ENCODE data around the gene ZBTB39.
"Not testable (repeated sequence)": the region's sequence is repeated elsewhere in the genome, so short reads cannot be mapped to it uniquely, and the experiment has no call there.

Gene ZBTB39

GRCh38 chr12:56983386-56983785, 23.0 kb downstream of the ZBTB39 start:
- no peak overlapping the region for H3K4me3 ChIP-seq (ENCODE audit: low read length, poor library complexity, severe bottlenecking)
- no peaks in the 10 kb centered on the region for H4K20me1 ChIP-seq (ENCODE audit: insufficient read depth, low read length, poor library complexity, severe bottlenecking)
- no peaks in the 10 kb centered on the region for H3K9me2 ChIP-seq (replicated peaks; ENCODE audit: low read depth, low read length)
- H3K36me3 ChIP-seq (ENCODE audit: insufficient read depth, low read length) = no peaks in the 10 kb centered on the region
- H3K4me1 ChIP-seq (ENCODE audit: insufficient read depth, low read length, poor library complexity, severe bottlenecking) = peaks cover 4% of the 10 kb centered on the region
- no peak overlapping the region for H3K9ac ChIP-seq (ENCODE audit: low read depth, low read length, poor library complexity, severe bottlenecking)
- no peak for TF ChIP-seq EZH2phosphoT487 (IDR thresholded peaks at IDR 0.05; ENCODE audit: borderline replicate concordance)
- no peaks in the 10 kb centered on the region for H3K27me3 ChIP-seq (ENCODE audit: insufficient read depth, low read length, poor library complexity, severe bottlenecking)
- H3K79me2 ChIP-seq (ENCODE audit: insufficient read depth, low read length) = no peaks in the 10 kb centered on the region
- H2AFZ ChIP-seq (ENCODE audit: low read length) = no peak overlapping the region
- H3F3A ChIP-seq (ENCODE audit: low read depth) = no peaks in the 10 kb centered on the region
- H3K9me3 ChIP-seq (ENCODE audit: insufficient read depth, low read depth, low read length) = no peaks in the 10 kb centered on the region
- no peak overlapping the region for H3K4me2 ChIP-seq (ENCODE audit: low read depth, low read length, poor library complexity, severe bottlenecking)

- H4K20me1 ChIP-seq (ENCODE audit: insufficient read depth, low read length, poor library complexity, severe bottlenecking); H3K9me2 ChIP-seq (replicated peaks; ENCODE audit: low read depth, low read length); H3K4me2 ChIP-seq (ENCODE audit: low read depth, low read length, poor library complexity, severe bottlenecking); H3K36me3 ChIP-seq (ENCODE audit: insufficient read depth, low read length); H3K4me3 ChIP-seq (ENCODE audit: low read length, poor library complexity, severe bottlenecking); H3K9me3 ChIP-seq (ENCODE audit: insufficient read depth, low read depth, low read length); H2AFZ ChIP-seq (ENCODE audit: low read length); H3K79me2 ChIP-seq (ENCODE audit: insufficient read depth, low read length); H3K27me3 ChIP-seq (ENCODE audit: insufficient read depth, low read length, poor library complexity, severe bottlenecking); H3K9ac ChIP-seq (ENCODE audit: low read depth, low read length, poor library complexity, severe bottlenecking); H3F3A ChIP-seq (ENCODE audit: low read depth); H3K4me1 ChIP-seq (ENCODE audit: insufficient read depth, low read length, poor library complexity, severe bottlenecking): not testable (repeated sequence)
Measured at GRCh38 chr12:56982578-56983236, 23.6 kb downstream of the ZBTB39 start.

- no peaks in the 10 kb centered on the region for H3K9me3 ChIP-seq (ENCODE audit: insufficient read depth, low read depth, low read length)
- no peak overlapping the region for H3K9ac ChIP-seq (ENCODE audit: low read depth, low read length, poor library complexity, severe bottlenecking)
- no peaks in the 10 kb centered on the region for H4K20me1 ChIP-seq (ENCODE audit: insufficient read depth, low read length, poor library complexity, severe bottlenecking)
- H3K4me3 ChIP-seq (ENCODE audit: low read length, poor library complexity, severe bottlenecking) = no peak overlapping the region
- H3K36me3 ChIP-seq (ENCODE audit: insufficient read depth, low read length) = no peaks in the 10 kb centered on the region
- no peaks in the 10 kb centered on the region for H3F3A ChIP-seq (ENCODE audit: low read depth)
- no peak overlapping the region for H2AFZ ChIP-seq (ENCODE audit: low read length)
- H3K4me2 ChIP-seq (ENCODE audit: low read depth, low read length, poor library complexity, severe bottlenecking) = no peak overlapping the region
- H3K79me2 ChIP-seq (ENCODE audit: insufficient read depth, low read length) = no peaks in the 10 kb centered on the region
- no peaks in the 10 kb centered on the region for H3K9me2 ChIP-seq (replicated peaks; ENCODE audit: low read depth, low read length)
- TF ChIP-seq CTCF (conservative IDR thresholded peaks at IDR 0.05; ENCODE audit: low read length) (no peak), EZH2phosphoT487 (IDR thresholded peaks at IDR 0.05; ENCODE audit: borderline replicate concordance) (no peak)
- no peaks in the 10 kb centered on the region for H3K27me3 ChIP-seq (ENCODE audit: insufficient read depth, low read length, poor library complexity, severe bottlenecking)
- H3K4me1 ChIP-seq (ENCODE audit: insufficient read depth, low read length, poor library complexity, severe bottlenecking) = no peaks in the 10 kb centered on the region
Measured at GRCh38 chr12:56980941-56981530, 25.3 kb downstream of the ZBTB39 start.

- Histone ChIP-seq H3F3A (ENCODE audit: low read depth) (no peaks in the 10 kb centered on the region), H3K9ac (ENCODE audit: low read depth, low read length, poor library complexity, severe bottlenecking) (no peak overlapping the region), H3K9me3 (ENCODE audit: insufficient read depth, low read depth, low read length) (no peaks in the 10 kb centered on the region), H3K4me2 (ENCODE audit: low read depth, low read length, poor library complexity, severe bottlenecking) (no peak overlapping the region), H2AFZ (ENCODE audit: low read length) (no peak overlapping the region), H3K79me2 (ENCODE audit: insufficient read depth, low read length) (no peaks in the 10 kb centered on the region), H3K36me3 (ENCODE audit: insufficient read depth, low read length) (no peaks in the 10 kb centered on the region), H3K9me2 (replicated peaks; ENCODE audit: low read depth, low read length) (no peaks in the 10 kb centered on the region), H3K4me1 (ENCODE audit: insufficient read depth, low read length, poor library complexity, severe bottlenecking) (no peaks in the 10 kb centered on the region), H4K20me1 (ENCODE audit: insufficient read depth, low read length, poor library complexity, severe bottlenecking) (no peaks in the 10 kb centered on the region), H3K4me3 (ENCODE audit: low read length, poor library complexity, severe bottlenecking) (no peak overlapping the region), H3K27me3 (ENCODE audit: insufficient read depth, low read length, poor library complexity, severe bottlenecking) (no peaks in the 10 kb centered on the region)
- TF ChIP-seq CTCF (conservative IDR thresholded peaks at IDR 0.05; ENCODE audit: low read length) (no peak), EZH2phosphoT487 (IDR thresholded peaks at IDR 0.05; ENCODE audit: borderline replicate concordance) (no peak)
Measured at GRCh38 chr12:56980268-56980667, 26.1 kb downstream of the ZBTB39 start.
